ENCODE results near the gene ATP11A.

GRCh38 chr13:112868308-112868707 lies 178.5 kb downstream of the ATP11A start:
- TF ChIP-seq CTCF (IDR thresholded peaks at IDR 0.05) (no peak), POLR2A (IDR thresholded peaks at IDR 0.05) (no peak), EP300 (IDR thresholded peaks at IDR 0.05) (no peak)
